OCI-LY1 (cell line): Measurements from ENCODE around the gene CORO2B.
"Not testable (repeated sequence)": the region's sequence is repeated elsewhere in the genome, so short reads cannot be mapped to it uniquely, and the experiment has no call there.

Source experiments
- H2AFZ ChIP-seq: fragments of 200-600 bp; sonication (generic), shearing (Covaris generic); 2 replicates; pipeline ENCODE4 v1.6.0; 2014; ENCODE audit warnings: antibody characterized with exemption, mild to moderate bottlenecking, low read length
- H3F3A ChIP-seq: fragments of 200-600 bp; sonication (generic), shearing (Covaris generic); 2 replicates; pipeline ENCODE4 v1.6.0; 2014; ENCODE audit warnings: mild to moderate bottlenecking, antibody characterized with exemption, low read length, moderate library complexity; ENCODE audit not compliant: insufficient read depth
- H3K27ac ChIP-seq: fragments of 200-600 bp; sonication (generic); 2 replicates; pipeline ENCODE4 v1.5.1; 2014; ENCODE audit warnings: low read length, mixed run types, mild to moderate bottlenecking, low read depth; ENCODE audit not compliant: poor library complexity, severe bottlenecking
- H3K27me3 ChIP-seq: fragments of 200-600 bp; sonication (generic); 2 replicates; pipeline ENCODE4 v1.6.0; 2014; ENCODE audit warnings: antibody characterized with exemption, mild to moderate bottlenecking, low read length, moderate library complexity; ENCODE audit not compliant: insufficient read depth
- H3K36me3 ChIP-seq: fragments of 200-600 bp; sonication (generic); 2 replicates; pipeline ENCODE4 v1.6.1; 2014; ENCODE audit warnings: mild to moderate bottlenecking, antibody characterized with exemption, low read length, moderate library complexity, mixed read lengths; ENCODE audit not compliant: insufficient read depth
- H3K4me1 ChIP-seq: fragments of 200-600 bp; sonication (generic); 2 replicates; pipeline ENCODE4 v1.5.1; 2014; ENCODE audit warnings: mild to moderate bottlenecking, low read length, moderate library complexity; ENCODE audit not compliant: insufficient read depth, severe bottlenecking
- H3K4me2 ChIP-seq: fragments of 200-600 bp; sonication (generic), shearing (Covaris generic); 2 replicates; pipeline ENCODE4 v1.6.1; 2014; ENCODE audit warnings: low read length
- H3K4me3 ChIP-seq: fragments of 200-600 bp; sonication (generic); 2 replicates; pipeline ENCODE4 v1.5.1; 2014; ENCODE audit warnings: low read length, low read depth, mild to moderate bottlenecking, mixed read lengths; ENCODE audit not compliant: poor library complexity, severe bottlenecking
- H3K79me2 ChIP-seq: fragments of 200-600 bp; shearing (Covaris generic); 2 replicates; pipeline ENCODE4 v1.6.1; 2016; ENCODE audit warnings: mixed run types, low read length, mixed read lengths; ENCODE audit not compliant: insufficient read depth
- H3K9ac ChIP-seq: fragments of 200-600 bp; sonication (generic), shearing (Covaris generic); 2 replicates; pipeline ENCODE4 v1.6.1; 2014; ENCODE audit warnings: mild to moderate bottlenecking, low read length, mixed read lengths
- H3K9me2 ChIP-seq: fragments of 200-600 bp; sonication (generic), shearing (Covaris generic); 2 replicates; pipeline ENCODE4 v1.6.1; 2014; ENCODE audit warnings: low read depth, mild to moderate bottlenecking, low read length, mixed read lengths
- H3K9me3 ChIP-seq: fragments of 200-600 bp; shearing (Covaris generic); 2 replicates; pipeline ENCODE4 v1.6.1; 2014; ENCODE audit warnings: low read length, mixed read lengths
- H4K20me1 ChIP-seq: fragments of 200-600 bp; sonication (generic), shearing (Covaris generic); 2 replicates; pipeline ENCODE4 v1.6.0; 2016; ENCODE audit warnings: mild to moderate bottlenecking, low read length; ENCODE audit not compliant: insufficient read depth
- EZH2 ChIP-seq: fragments of 200-600 bp; sonication (generic), shearing (Covaris generic); IDR thresholded peaks from 2 replicates; pipeline ENCODE4 v1.8.0; 2017; ENCODE audit warnings: borderline replicate concordance, mixed run types, mild to moderate bottlenecking, antibody characterized with exemption, low read length, moderate library complexity, mixed read lengths
- TF ChIP-seq, protein P1 (sequence below): fragments of 200-600 bp; sonication (generic), shearing (Covaris generic); IDR thresholded peaks from 2 replicates; pipeline ENCODE4 v1.5.1; 2017; ENCODE audit warnings: mild to moderate bottlenecking, antibody characterized with exemption, low read length, moderate library complexity, mixed read lengths

The CORO2B gene

DNA sequence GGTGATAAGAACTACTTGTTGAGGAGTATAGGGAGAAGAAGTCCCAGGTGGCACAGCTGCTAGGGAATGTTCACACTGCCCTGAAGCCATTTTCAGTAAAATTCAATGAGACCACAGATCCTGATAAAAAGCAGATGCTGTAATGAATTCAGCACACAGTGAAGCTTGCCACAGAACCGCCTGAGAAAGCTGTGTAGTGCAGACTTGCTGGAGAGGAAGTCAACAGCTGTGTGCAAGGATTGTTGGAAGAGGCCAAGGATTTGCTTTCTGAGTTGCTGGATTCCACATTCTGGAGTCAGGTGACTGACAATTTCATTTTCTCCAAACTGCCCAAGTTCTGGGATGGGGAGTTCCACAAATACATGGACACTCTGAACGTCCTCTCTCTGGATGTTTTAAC is 171.0 kb downstream of the CORO2B start:
- no peak overlapping the region for H2AFZ ChIP-seq
- H3K4me3 ChIP-seq = no peak overlapping the region
- no peaks in the 10 kb centered on the region for H3K36me3 ChIP-seq
- no peak for TF ChIP-seq EZH2
- TF ChIP-seq, protein P1, sequence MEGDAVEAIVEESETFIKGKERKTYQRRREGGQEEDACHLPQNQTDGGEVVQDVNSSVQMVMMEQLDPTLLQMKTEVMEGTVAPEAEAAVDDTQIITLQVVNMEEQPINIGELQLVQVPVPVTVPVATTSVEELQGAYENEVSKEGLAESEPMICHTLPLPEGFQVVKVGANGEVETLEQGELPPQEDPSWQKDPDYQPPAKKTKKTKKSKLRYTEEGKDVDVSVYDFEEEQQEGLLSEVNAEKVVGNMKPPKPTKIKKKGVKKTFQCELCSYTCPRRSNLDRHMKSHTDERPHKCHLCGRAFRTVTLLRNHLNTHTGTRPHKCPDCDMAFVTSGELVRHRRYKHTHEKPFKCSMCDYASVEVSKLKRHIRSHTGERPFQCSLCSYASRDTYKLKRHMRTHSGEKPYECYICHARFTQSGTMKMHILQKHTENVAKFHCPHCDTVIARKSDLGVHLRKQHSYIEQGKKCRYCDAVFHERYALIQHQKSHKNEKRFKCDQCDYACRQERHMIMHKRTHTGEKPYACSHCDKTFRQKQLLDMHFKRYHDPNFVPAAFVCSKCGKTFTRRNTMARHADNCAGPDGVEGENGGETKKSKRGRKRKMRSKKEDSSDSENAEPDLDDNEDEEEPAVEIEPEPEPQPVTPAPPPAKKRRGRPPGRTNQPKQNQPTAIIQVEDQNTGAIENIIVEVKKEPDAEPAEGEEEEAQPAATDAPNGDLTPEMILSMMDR = no peak
- no peaks in the 10 kb centered on the region for H3K9me2 ChIP-seq
- H3K9ac ChIP-seq = no peak overlapping the region
- no peaks in the 10 kb centered on the region for H3K79me2 ChIP-seq
- H3K27ac ChIP-seq = no peak overlapping the region
- H3K9me3 ChIP-seq = 0 out of 2 replicates have a peak, but pooled peaks cover 4% of the 10 kb centered on the region
- no peak overlapping the region for H3K4me2 ChIP-seq
- H3F3A ChIP-seq = no peaks in the 10 kb centered on the region
- no peaks in the 10 kb centered on the region for H4K20me1 ChIP-seq
- H3K27me3 ChIP-seq = no peaks in the 10 kb centered on the region; the same call in 1 of the 2 replicates
- H3K4me1 ChIP-seq = peaks cover 2% of the 10 kb centered on the region

DNA sequence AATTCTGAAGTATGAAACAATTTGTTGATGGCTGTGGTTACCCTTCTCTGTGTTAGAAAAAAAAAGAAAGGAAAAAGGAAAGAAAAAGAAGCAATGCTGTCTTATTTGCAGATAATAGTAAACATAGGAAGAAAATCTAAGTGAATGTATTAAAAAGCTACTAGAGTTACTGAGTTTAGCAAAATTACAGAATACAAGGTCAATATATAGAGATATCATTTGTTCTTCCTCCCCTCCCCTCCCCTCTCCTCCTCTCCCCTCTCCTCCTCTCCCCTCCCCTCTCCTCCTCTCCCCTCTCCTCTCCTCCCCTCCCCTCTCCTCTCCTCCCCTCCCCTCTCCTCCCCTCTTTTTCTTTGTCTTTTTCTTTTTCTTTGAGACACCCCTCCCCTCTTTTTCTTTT is 172.8 kb downstream of the CORO2B start:
- peaks cover 4% of the 10 kb centered on the region for H3K4me1 ChIP-seq
- H3K79me2 ChIP-seq = no peaks in the 10 kb centered on the region
- H3K4me3 ChIP-seq = no peak overlapping the region
- H3K9me3 ChIP-seq = 0 out of 2 replicates have a peak, but pooled peaks cover 4% of the 10 kb centered on the region
- no peaks in the 10 kb centered on the region; the same call in 1 of the 2 replicates for H3K27me3 ChIP-seq
- no peaks in the 10 kb centered on the region for H4K20me1 ChIP-seq
- no peak for TF ChIP-seq EZH2
- TF ChIP-seq, protein P1 = no peak
- H3K9me2 ChIP-seq = no peaks in the 10 kb centered on the region
- H3K9ac ChIP-seq = no peak overlapping the region
- H3F3A ChIP-seq = no peaks in the 10 kb centered on the region
- H3K4me2 ChIP-seq = no peak overlapping the region
- no peak overlapping the region for H2AFZ ChIP-seq
- no peak overlapping the region for H3K27ac ChIP-seq
- H3K36me3 ChIP-seq = no peaks in the 10 kb centered on the region

DNA sequence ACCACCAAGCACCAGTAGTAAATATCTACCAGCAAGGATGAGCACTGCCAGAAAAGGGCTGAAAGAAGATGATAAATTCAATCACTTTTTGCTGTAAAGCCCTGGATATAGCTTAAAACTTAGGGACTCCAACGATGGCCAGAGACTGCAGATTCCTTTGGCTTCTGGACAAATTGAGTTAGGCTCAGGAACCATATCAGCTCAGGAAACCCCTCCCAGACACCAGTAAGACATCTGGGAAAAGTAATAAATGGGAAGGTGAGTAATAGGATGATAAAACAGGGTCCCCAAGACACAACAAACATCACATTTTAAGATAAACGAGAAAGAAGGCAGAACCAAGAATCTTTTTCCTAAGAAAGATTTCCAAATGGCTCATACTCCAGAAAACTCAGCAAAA is 176.9 kb downstream of the CORO2B start:
- peaks cover 4% of the 10 kb centered on the region for H3K4me1 ChIP-seq
- H3K36me3 ChIP-seq = no peaks in the 10 kb centered on the region
- no peak overlapping the region for H3K9ac ChIP-seq
- no peaks in the 10 kb centered on the region for H3K79me2 ChIP-seq
- no peak overlapping the region for H3K27ac ChIP-seq
- H3K9me2 ChIP-seq = no peaks in the 10 kb centered on the region
- H4K20me1 ChIP-seq = no peaks in the 10 kb centered on the region
- no peak overlapping the region for H3K4me3 ChIP-seq
- no peak overlapping the region for H2AFZ ChIP-seq
- TF ChIP-seq EZH2 = no peak
- TF ChIP-seq, protein P1 = no peak
- H3K9me3 ChIP-seq = no peaks in the 10 kb centered on the region
- no peaks in the 10 kb centered on the region for H3K27me3 ChIP-seq
- no peak overlapping the region for H3K4me2 ChIP-seq
- H3F3A ChIP-seq = no peaks in the 10 kb centered on the region

DNA sequence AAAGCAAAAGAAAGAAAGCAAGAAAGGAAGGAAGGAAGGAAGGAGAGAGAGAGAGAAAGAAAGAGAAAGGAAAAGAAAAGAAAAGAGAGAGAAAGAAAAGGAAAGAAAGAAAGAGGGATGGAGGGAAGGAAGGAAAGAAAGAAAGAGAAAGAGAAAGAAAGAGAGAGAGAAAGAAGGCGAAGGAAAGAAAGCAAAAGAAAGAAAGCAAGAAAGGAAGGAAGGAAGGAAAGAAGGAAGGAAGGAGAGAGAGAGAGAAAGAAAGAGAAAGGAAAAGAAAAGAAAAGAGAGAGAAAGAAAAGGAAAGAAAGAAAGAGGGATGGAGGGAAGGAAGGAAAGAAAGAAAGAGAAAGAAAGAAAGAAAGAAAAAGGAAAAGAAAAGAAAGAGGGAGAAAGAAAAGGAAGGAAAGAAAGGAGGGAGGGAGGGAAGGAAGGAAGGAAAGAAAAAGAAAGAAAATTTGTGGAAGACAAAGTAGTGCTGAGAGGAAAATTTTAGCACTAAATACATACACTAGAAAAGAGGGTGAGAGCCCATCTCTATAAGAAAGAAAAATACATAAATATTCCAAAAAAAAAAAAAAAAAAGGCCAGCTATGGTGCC is 181.3 kb downstream of the CORO2B start:
- not testable (repeated sequence) for H3K27ac ChIP-seq, H3F3A ChIP-seq, H3K4me3 ChIP-seq, H3K36me3 ChIP-seq, H3K9me3 ChIP-seq, H3K79me2 ChIP-seq, H3K4me2 ChIP-seq, H2AFZ ChIP-seq, H3K4me1 ChIP-seq, H3K9me2 ChIP-seq, H3K9ac ChIP-seq, H4K20me1 ChIP-seq, H3K27me3 ChIP-seq
